Prostate gland (tissue), 2 donors: ENCODE measurements around the gene FFAR2.

Experiments
- CTCF ChIP-seq, 4 experiments: fragments of 200-600 bp in 2 of 4; fragments of 450-650 bp in 2 of 4; sonication (generic) in 2 of 4; IDR thresholded peaks; 1 replicate in 3 of 4; 2 replicates in 1 of 4; pipeline ENCODE4 v1.5.1; 2016 to 2019; ENCODE audit warnings: antibody characterized with exemption in 4 of 4, mild to moderate bottlenecking in 2 of 4, moderate library complexity in 2 of 4
- POLR2A ChIP-seq: fragments of 450-650 bp; IDR thresholded peaks from one replicate; pipeline ENCODE4 v1.6.1; 2016; ENCODE audit warnings: antibody characterized with exemption, mild to moderate bottlenecking
- POLR2AphosphoS5 ChIP-seq: sonication (generic); formaldehyde crosslinking; IDR thresholded peaks from one replicate; pipeline ENCODE4 v1.6.1; 2017; ENCODE audit warnings: antibody characterized with exemption

- no peak for TF ChIP-seq POLR2A
- TF ChIP-seq CTCF (IDR thresholded peaks at IDR 0.05): no peak
- no peak for TF ChIP-seq POLR2AphosphoS5
These were observed 38.2 kb downstream of the FFAR2 start for GRCh38 chr19:35486268-35486708.
